Body of pancreas (tissue), 4 donors: ENCODE results near the gene KLK7.

ENCODE experiments used
- CTCF ChIP-seq, 7 experiments: fragments of 450-650 bp in 4 of 7; fragments of 200-600 bp in 3 of 7; sonication (generic) in 3 of 7; IDR thresholded peaks; one replicate each; pipeline ENCODE4 v1.5.1; 2016 to 2019; ENCODE audit warnings: antibody characterized with exemption in 7 of 7
- POLR2A ChIP-seq, 3 donors: fragments of 450-650 bp; IDR thresholded peaks; one replicate each; pipeline ENCODE4 v1.6.1; 2016; ENCODE audit warnings: antibody characterized with exemption in 3 of 3, mild to moderate bottlenecking in 2 of 3

GRCh38 chr19:50983625-50984292 lies at the start of gene KLK7:
- TF ChIP-seq POLR2A (IDR thresholded peaks at IDR 0.05) (no peak), CTCF (IDR thresholded peaks at IDR 0.05) (no peak)
